Germinal center (tissue), 1 donor: ENCODE results near the gene HDGFL3.
"Not testable (repeated sequence)": the region's sequence is repeated elsewhere in the genome, so short reads cannot be mapped to it uniquely, and the experiment has no call there.

Source experiments
- DNase-seq: peaks from one replicate; pipeline ENCODE4 v3.0.0; 2012; ENCODE audit warnings: mixed read lengths, low spot score

HDGFL3 gene

DNA sequence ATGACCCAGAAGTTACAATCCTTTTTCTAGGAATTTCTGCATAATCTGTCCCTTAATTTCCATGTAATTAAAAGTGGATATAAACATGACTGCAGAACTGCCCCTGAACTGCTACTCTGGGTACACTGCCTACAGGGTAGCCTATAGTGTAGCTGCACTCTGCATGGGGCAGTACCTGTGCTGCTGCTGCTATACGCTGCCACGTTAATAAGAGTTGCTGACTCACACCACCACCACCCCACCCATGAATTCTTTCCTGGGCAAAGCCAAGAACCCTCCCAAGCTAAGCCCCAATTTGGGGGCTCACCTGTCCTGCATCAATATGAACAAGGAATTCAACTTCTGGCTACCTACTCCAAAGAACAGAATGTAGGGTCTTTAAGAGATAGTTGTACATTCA, 13.9 kb downstream of the HDGFL3 start:
- DNase-seq = no peak

GRCh38 chr15:83192742-83193141, 14.9 kb downstream of the HDGFL3 start:
- no peak for DNase-seq

DNA sequence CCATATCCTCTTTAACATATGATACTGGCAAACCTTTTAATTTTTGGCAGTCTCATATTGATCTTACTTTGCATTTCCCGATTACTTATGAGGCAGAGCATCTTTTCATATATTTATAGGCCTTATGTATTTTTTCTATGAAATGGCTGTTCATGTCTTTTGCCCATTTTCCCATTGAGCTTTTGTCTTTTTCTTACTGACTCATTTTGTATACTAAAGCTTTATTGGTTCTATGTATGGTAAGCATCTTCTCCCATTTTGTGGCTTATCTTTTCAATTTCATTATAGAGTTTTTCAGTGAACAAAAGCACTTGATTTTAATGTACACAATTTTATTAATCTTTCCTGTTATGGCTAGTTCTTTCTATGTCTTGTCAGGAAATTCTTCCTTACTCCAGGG, 17.2 kb downstream of the HDGFL3 start:
- no peak for DNase-seq

DNA sequence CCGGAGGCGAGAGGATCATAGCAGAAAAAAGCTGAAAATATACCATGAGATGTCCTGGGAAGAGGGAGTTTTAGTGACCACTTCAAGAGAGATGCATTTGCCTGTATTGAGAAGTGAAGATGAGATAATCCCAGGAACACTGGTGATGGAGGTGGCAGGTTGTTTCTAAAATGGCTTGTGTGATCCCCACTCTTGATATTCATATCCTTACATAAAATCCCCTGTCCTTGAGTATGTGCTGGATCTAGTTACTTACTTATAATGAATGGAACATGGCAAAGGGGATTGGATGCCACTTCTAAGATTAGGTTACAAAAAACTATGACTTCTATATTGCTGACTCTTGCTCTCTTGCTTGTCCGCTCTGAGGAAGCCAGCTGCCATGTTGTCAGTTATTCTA, 22.1 kb downstream of the HDGFL3 start:
- no peak for DNase-seq

GRCh38 chr15:83178869-83179325, 28.7 kb downstream of the HDGFL3 start:
- no peak for DNase-seq

DNA sequence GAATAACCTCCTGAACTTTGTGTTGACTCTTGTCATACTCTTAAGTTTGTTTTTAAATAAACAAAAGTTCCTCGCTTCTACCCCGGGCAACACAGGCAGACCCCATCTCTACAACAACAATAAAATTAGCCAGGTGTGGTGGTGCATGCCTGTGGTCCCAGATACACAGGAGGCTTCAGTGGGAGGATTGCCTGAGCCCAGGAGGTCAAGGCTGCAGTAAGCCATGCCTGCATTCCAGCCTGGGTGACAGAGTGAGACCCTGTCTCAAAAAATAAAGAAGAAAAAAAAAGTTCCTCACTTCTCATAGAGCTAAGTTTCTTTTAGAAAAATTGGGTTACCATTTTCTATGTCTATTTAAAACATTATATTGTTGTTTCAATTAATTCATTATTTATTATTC, 29.2 kb downstream of the HDGFL3 start:
- DNase-seq = no peak

GRCh38 chr15:83174891-83175290, 32.7 kb downstream of the HDGFL3 start:
- no peak for DNase-seq

GRCh38 chr15:83170474-83171165, 37.0 kb downstream of the HDGFL3 start:
- DNase-seq = no peak

GRCh38 chr15:83169576-83169975, 38.0 kb downstream of the HDGFL3 start:
- DNase-seq = not testable (repeated sequence)

- no peak for DNase-seq
Observed at GRCh38 chr15:83166830-83167229, 40.8 kb downstream of the HDGFL3 start.

GRCh38 chr15:83166218-83166617, 41.4 kb downstream of the HDGFL3 start:
- no peak for DNase-seq

DNA sequence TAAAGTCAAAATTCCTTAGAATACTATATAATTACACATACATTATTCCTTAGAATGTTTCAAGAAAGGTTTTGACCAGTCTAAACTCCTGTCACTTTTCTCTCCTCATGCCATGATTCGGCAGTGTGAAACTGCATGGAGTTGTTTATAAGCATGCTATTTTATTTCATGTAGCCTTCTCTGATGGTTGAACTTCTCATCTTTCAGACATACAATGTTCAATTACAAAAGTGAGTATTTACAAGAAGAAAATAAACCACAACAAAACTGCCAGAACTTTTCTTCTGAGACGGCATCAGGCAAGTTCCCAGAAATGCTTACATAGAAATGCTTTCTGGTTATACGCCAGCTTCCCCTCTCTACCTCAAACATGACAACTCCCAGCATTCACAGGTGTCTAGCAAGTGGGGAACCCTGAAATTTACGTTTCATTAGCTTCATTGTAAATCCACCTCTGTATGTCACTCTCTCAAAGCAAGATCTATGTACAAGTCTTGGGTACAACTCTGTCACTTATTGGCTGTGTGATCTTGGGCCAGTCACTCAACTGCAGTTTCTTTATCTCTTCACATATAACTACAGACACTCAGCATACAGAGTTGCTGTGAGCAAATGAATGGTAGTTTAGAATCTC, 42.7 kb downstream of the HDGFL3 start:
- no peak for DNase-seq

DNA sequence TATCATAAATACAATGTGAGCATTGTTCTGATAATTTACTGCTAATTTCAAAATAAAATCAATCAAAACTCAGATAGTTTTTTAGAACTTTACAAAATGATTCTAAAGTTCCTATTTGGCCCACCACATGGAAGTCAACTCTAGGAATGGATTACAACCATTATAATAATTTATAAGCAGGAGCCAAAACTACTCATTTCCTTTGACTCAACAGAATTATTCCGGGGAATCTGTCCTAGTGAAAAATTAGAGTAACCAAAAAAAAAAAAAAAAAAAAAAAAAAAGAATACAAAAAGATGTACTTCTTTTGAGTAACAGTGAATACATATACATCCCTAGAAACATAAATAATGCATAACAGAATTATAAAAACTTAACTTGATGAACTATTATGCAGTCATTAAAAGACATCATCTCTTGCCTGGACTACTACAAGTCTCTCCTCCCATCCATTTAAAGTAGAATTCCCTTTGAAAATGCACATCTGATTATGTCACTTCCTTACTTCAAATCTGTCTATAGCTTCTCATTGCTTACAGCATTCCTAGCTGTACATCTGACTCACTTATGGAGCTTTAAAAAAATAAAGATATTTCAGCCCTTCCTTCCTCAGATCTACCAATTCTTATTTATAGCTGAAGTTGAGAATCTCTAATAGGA, 43.4 kb downstream of the HDGFL3 start:
- DNase-seq = no peak

GRCh38 chr15:83163032-83163431, 44.6 kb downstream of the HDGFL3 start:
- DNase-seq = no peak

DNA sequence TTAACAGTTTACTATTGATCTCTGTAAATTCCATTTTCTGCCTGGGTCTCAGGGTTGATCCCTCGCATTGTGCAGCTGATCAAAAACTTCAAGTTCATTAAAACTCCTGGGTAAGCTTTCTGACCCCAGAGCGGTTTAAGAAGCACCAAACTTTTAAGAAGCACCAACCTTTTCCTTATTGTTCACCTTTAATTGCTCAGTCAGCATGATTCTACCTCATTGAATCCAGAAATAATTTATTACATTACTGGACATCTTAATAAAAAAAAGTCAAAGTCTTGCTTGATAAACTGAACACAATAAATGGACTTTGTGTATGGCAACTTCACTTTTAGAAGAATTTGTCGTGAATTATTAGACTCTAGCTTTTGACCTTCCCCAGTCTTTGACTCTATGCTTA, 46.9 kb downstream of the HDGFL3 start:
- DNase-seq = no peak

- DNase-seq = no peak
Observed at GRCh38 chr15:83158393-83158792, 49.2 kb downstream of the HDGFL3 start.

DNA sequence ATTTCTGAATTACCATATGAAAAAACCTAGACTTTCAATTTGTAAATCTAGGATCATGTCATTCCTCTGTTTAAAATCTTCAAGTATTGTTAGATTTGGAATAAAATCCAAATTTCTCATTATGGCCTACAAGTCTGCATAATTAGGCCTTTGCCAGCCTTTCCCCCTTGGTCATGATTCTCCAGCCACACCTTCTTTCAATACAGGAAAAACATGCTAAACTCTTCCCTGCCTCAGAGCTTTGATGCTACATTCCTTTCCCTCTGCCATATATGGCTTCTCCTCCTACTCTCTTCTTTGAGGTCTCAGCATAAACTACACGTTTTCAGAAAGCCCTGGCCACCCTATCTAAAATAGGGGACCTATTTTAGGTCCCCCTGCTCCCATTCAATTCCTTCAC, 51.7 kb downstream of the HDGFL3 start:
- DNase-seq = no peak

- no peak for DNase-seq
Observed at GRCh38 chr15:83153288-83153687, 54.3 kb downstream of the HDGFL3 start.

GRCh38 chr15:83144771-83145170, 62.9 kb downstream of the HDGFL3 start:
- no peak for DNase-seq

DNA sequence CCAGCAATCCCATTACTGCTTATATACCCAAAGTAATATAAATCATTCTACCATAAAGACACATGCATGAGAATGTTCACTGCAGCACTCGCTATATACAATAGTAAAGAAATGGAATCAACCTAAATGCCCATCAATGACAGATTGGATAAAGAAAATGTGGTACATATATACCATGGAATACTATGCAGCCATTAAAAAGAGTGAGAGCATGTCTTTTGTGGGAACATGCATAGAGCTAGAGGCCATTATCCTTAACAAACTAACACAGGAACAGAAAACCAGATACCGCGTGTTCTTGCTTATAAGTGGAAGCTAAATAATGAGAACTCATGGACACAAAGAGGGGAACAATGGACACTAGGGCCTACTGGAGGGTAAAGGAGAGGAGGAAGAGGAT, 65.5 kb downstream of the HDGFL3 start:
- DNase-seq = not testable (repeated sequence)

- DNase-seq = no peak
Observed at GRCh38 chr15:83132861-83133523, 74.6 kb downstream of the HDGFL3 start.

GRCh38 chr15:83129791-83130190, 77.8 kb downstream of the HDGFL3 start:
- no peak for DNase-seq
